C4-2B (cell line): ENCODE measurements around the gene PPM1D.
"Not testable (repeated sequence)": the region's sequence is repeated elsewhere in the genome, so short reads cannot be mapped to it uniquely, and the experiment has no call there.

ENCODE experiments used
- CTCF ChIP-seq: fragments of 450-650 bp; conservative IDR thresholded peaks from 2 replicates; pipeline ENCODE4 v1.5.1; 2017; ENCODE audit warnings: mild to moderate bottlenecking
- ZFX ChIP-seq: fragments of 450-650 bp; IDR thresholded peaks from 2 replicates; pipeline ENCODE4 v1.6.1; 2017

GRCh38 chr17:60611321-60611720 is 11.3 kb downstream of the PPM1D start:
- TF ChIP-seq CTCF, ZFX: not testable (repeated sequence)
